HL-60/S4 treated with retinoic acid at 250 ng/mL for 4 days and 3 days (cell line): ENCODE data around the gene DERL2.
"Not testable (repeated sequence)": the region's sequence is repeated elsewhere in the genome, so short reads cannot be mapped to it uniquely, and the experiment has no call there.

Experiments
- in situ Hi-C: fragments of 300-500 bp; cut with MboI; formaldehyde crosslinking; loops from 2 replicates; pipeline ENCODE4 v1.7.0; 2022; ENCODE audit warnings: low sequenced_read_pairs

Gene DERL2

DNA sequence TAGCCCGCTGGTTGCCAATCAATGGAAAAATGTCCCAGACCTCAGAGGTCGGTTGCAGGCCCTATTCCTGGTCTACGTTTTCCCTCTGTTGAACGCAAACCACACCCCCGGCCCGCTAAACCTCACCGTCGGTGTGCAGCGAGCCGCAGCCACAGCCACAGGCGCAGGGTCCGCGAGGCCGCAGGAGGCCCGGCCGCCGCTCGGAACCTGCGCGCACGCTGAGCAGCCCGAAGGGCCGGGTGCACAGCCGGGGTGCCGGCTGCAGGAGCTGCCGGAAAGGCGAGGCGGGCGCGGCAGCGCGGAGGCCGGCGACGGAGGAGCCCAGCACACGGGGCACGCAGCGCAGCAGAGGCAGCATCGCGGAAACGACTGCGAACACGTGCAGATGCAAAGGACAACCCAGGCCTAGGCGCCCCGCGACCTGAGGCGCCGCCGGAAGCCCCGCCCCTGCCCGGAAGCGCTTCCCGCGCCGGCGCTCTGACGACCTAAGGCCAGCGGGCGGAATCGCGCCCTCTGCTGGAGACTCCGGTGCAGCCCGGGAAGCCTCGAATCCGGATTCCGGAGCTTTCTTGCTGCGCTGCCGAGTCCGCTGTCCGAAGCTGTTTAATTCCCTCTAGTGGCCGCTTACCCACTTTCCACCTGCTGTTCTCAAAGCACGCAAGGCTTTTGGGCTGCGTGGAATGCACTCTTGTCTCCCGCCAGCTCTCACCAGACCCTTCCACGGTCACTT lies 47.1 kb downstream of the DERL2 start, which contains the start of gene C1QBP:
TSS of gene C1QBP (minus strand) at position 440 of the 730 bp plus-strand sequence. CDS start at position 358, 82 bp downstream.
- in situ Hi-C loops = no loop called here

DNA sequence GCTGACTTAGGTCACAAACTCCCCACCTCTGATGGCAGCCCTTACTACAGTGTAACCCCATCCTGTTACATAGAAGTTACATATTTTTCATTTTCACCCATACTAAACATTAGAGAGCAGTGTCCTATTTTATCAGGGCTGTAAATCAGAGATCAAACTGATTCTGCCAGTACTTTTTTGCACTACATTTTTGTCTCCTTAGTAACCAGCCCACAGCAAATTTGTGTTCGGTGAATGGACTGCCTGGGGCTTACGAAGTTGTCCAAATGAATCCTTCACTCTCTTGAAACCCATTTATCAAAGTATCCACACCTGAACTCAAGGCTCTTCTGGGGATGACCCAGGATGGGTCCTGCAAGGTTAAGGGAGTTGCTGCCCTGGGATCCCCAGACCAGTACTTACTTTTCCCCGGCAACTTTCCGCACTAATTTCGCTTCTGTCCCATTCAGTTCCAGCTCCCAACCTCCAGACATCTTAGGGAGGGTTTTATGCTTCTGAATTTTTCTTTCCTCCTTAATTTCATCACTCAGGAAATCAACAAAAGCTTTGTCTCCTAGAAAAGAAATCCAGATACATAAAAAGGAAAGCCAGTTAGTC lies 48.2 kb downstream of the DERL2 start:
- in situ Hi-C loops = no loop called here

- in situ Hi-C loops = not testable (repeated sequence)
Observed at GRCh38 chr17:5435781-5436315, 50.1 kb downstream of the DERL2 start.

- in situ Hi-C loops = no loop called here
Observed at GRCh38 chr17:5434984-5435383, 51.0 kb downstream of the DERL2 start.

DNA sequence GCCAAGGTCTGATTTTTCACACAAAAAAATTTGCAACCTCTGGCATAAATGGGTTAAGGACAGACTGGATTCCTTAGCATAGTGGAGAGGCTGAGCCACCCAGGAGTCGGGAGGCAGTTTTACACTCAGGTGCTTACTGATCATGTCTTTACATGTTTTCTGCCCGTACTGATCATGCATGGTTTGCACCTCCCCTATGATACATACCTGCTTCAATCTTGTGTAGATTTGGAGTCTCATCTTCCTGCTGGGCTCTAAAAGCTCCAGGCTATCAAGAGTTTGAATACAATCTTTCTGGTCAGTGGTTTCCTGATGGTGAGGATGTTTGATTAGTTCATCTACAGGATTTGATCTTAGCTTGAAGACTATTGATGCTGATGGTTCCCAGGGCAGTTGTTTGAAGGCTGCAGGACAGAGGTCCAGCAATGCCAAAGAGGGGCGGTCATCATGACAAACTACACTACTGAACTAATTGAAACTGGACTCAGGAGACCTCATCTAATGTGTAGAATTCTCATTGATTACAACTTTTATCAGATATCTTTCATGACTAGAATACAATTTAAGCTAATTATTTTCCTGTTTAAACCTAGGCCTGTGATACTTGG lies 53.9 kb downstream of the DERL2 start:
- in situ Hi-C loops = no loop called here

- in situ Hi-C loops = not testable (repeated sequence)
Observed at GRCh38 chr17:5431234-5431633, 54.7 kb downstream of the DERL2 start.

GRCh38 chr17:5430413-5430999 lies 55.5 kb downstream of the DERL2 start:
- in situ Hi-C loops = no loop called here

GRCh38 chr17:5429191-5429887 lies 56.6 kb downstream of the DERL2 start:
- in situ Hi-C loops = no loop called here

- in situ Hi-C loops = no loop called here
Observed at GRCh38 chr17:5425826-5426225, 60.2 kb downstream of the DERL2 start.

GRCh38 chr17:5424909-5425308 lies 61.1 kb downstream of the DERL2 start:
- in situ Hi-C loops = no loop called here

GRCh38 chr17:5422505-5422904 lies 63.5 kb downstream of the DERL2 start:
- in situ Hi-C loops = no loop called here
